PC-3 (cell line): ENCODE results near the gene SIPA1L3. TPM values are rescaled to one million over a fixed set of nuclear protein-coding genes. Genes with fewer than 3 reads are reported as not detected.

Source experiments
- ATAC-seq: fragments of 200-7000 bp; cut with Tn5 transposase; 2 replicates; pipeline ENCODE4 v1.9.1; 2020; ENCODE audit warnings: mild to moderate bottlenecking, moderate library complexity
- BruUV-seq: library from RNA; stranded (reverse); fragments of 400-500 nt; replicated peaks from 2 replicates; lab custom pipeline; 2021; lab: Mats Ljungman, UMichigan
- CTCF ChIA-PET: fragments of 300-600 bp; sonication (Branson Sonifier 250); formaldehyde crosslinking; loops from one replicate; lab custom pipeline; 2022; ENCODE audit warnings: antibody characterized with exemption; lab: Charles Lee
- POLR2A ChIA-PET: fragments of 300-600 bp; sonication (Branson Sonifier 250); formaldehyde crosslinking; loops from one replicate; lab custom pipeline; 2022; ENCODE audit warnings: antibody characterized with exemption; ENCODE audit not compliant: unreplicated experiment; lab: Charles Lee
- DNase-seq: peaks from one replicate; pipeline ENCODE4 v3.0.0-alpha.2; 2015
- H2AFZ ChIP-seq: fragments of 300-600 bp; sonication (generic); 2 replicates; pipeline ENCODE4 v1.6.0; 2016; ENCODE audit warnings: antibody characterized with exemption, low read length
- H3F3A ChIP-seq: fragments of 300-600 bp; sonication (generic); one replicate; pipeline ENCODE4 v1.6.0; 2017; ENCODE audit warnings: antibody characterized with exemption, low read length, control low read depth, mild to moderate bottlenecking; ENCODE audit not compliant: unreplicated experiment
- H3K27ac ChIP-seq: fragments of 300-600 bp; sonication (generic); 2 replicates; pipeline ENCODE4 v1.5.1; 2016; ENCODE audit warnings: mild to moderate bottlenecking, low read length
- H3K27me3 ChIP-seq: fragments of 300-600 bp; sonication (generic); 2 replicates; pipeline ENCODE4 v1.6.1; 2016; ENCODE audit warnings: low read length, mixed read lengths
- H3K36me3 ChIP-seq: fragments of 300-600 bp; sonication (generic); 2 replicates; pipeline ENCODE4 v1.6.1; 2016; ENCODE audit warnings: low read depth, mixed run types, low read length, mixed read lengths
- H3K4me1 ChIP-seq: fragments of 300-600 bp; sonication (generic); 2 replicates; pipeline ENCODE4 v1.5.1; 2016; ENCODE audit warnings: low read length; ENCODE audit not compliant: insufficient read depth
- H3K4me2 ChIP-seq: fragments of 300-600 bp; sonication (generic); 2 replicates; pipeline ENCODE4 v1.6.0; 2016; ENCODE audit warnings: low read length
- H3K4me3 ChIP-seq: fragments of 300-600 bp; sonication (generic); 2 replicates; pipeline ENCODE4 v1.5.1; 2016; ENCODE audit warnings: mild to moderate bottlenecking, low read length, mixed read lengths
- H3K79me2 ChIP-seq: fragments of 300-600 bp; sonication (generic); 2 replicates; pipeline ENCODE4 v1.6.1; 2017; ENCODE audit warnings: low read length, mixed read lengths
- H3K9ac ChIP-seq: fragments of 300-600 bp; sonication (generic); 2 replicates; pipeline ENCODE4 v1.6.0; 2016; ENCODE audit warnings: mild to moderate bottlenecking, low read length
- H3K9me2 ChIP-seq: fragments of 300-600 bp; sonication (generic); replicated peaks from 2 replicates; pipeline ENCODE4 v1.6.1; 2016; ENCODE audit warnings: mixed run types, low read length, mixed read lengths
- H3K9me3 ChIP-seq: fragments of 300-600 bp; sonication (generic); 2 replicates; pipeline ENCODE4 v1.6.1; 2016; ENCODE audit warnings: low read length, mixed read lengths
- H4K20me1 ChIP-seq: fragments of 300-600 bp; sonication (generic); 2 replicates; pipeline ENCODE4 v1.6.1; 2016; ENCODE audit warnings: low read length, mixed read lengths
- CTCF ChIP-seq: fragments of 300-600 bp; sonication (generic); conservative IDR thresholded peaks from 2 replicates; pipeline ENCODE4 v1.5.1; 2017; ENCODE audit warnings: antibody characterized with exemption, low read depth, mild to moderate bottlenecking, low read length
- EZH2 ChIP-seq: fragments of 300-600 bp; sonication (generic); IDR thresholded peaks from one replicate; pipeline ENCODE4 v1.6.1; 2017; ENCODE audit warnings: antibody characterized with exemption, mild to moderate bottlenecking, low read length; ENCODE audit not compliant: unreplicated experiment
- EZH2phosphoT487 ChIP-seq: fragments of 300-600 bp; sonication (generic); IDR thresholded peaks from 2 replicates; pipeline ENCODE4 v1.6.1; 2018; ENCODE audit warnings: mild to moderate bottlenecking, antibody characterized with exemption, low read length, borderline replicate concordance
- intact Hi-C: fragments of 100-400 bp; cut with micrococcal nuclease; formaldehyde crosslinking; loops from 2 replicates; pipeline ENCODE4 v1.9.0; 2023
- total RNA-seq: library from RNA; depleted of rRNA; stranded (reverse); fragments of >200 nt; gene quantifications from 2 replicates; pipeline ENCODE4 v1.2.3, GENCODE V29; 2014

Gene SIPA1L3
- total RNA-seq, 1 experiment from 2014 or later: 38.7 TPM

GRCh38 chr19:37954421-37954874, 47.4 kb downstream of the SIPA1L3 start:
- Histone ChIP-seq H3K4me2 (0 out of 2 replicates have a peak overlapping the region, but pooled peaks have one; percentile 32), H2AFZ (no peak overlapping the region), H3K27me3 (no peaks in the 10 kb centered on the region), H3K4me1 (peaks cover 26% of the 10 kb centered on the region), H3F3A (peaks cover 4% of the 10 kb centered on the region), H3K9me3 (no peaks in the 10 kb centered on the region), H3K79me2 (peaks cover 97% of the 10 kb centered on the region), H3K4me3 (no peak overlapping the region), H3K9ac (0 out of 2 replicates have a peak overlapping the region, but pooled peaks have one; percentile 5), H3K36me3 (peaks cover 7% of the 10 kb centered on the region), H4K20me1 (peaks cover 7% of the 10 kb centered on the region; the same call in 1 of the 2 replicates), H3K9me2 (no peaks in the 10 kb centered on the region), H3K27ac (peak overlapping the region; percentile 53)
- no peak for TF ChIP-seq EZH2
- no TSS peak for BruUV-seq
- POLR2A ChIA-PET: interaction anchor here (0.5 to 1.1 kb wide), 3 partner anchors 22 to 434 kb away, joined by 3 read pairs; partner anchors contain the start of gene GGN
- no peak for DNase-seq
- intact Hi-C loops: no loop called here
- ATAC-seq: no peak
- CTCF ChIA-PET: no interaction called here

DNA sequence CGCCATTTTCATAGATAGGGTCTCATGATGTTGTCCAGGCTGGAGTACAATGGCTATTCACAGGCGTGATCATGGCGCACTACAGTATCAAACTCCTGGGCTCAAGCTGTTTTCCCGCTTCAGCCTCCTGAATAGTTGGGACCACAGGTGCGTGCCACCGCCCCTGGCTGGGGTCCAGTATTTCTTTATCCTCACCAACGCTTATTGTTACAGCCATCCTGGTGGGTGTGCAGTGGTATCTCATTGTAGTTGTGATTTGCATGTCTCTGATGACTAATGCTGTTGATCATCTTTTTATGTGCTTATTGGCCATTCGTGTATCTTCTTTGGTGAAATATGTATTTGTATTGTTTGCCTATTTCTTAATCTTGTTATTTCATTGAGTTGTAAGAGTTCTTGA, 49.0 kb downstream of the SIPA1L3 start:
- Histone ChIP-seq H2AFZ (no peak overlapping the region), H4K20me1 (peaks cover 7% of the 10 kb centered on the region; the same call in 1 of the 2 replicates), H3K4me1 (peaks cover 22% of the 10 kb centered on the region), H3F3A (peaks cover 4% of the 10 kb centered on the region), H3K9me3 (no peaks in the 10 kb centered on the region), H3K9me2 (no peaks in the 10 kb centered on the region), H3K79me2 (peaks cover 96% of the 10 kb centered on the region), H3K27me3 (no peaks in the 10 kb centered on the region), H3K36me3 (peaks cover 9% of the 10 kb centered on the region; the same call in 1 of the 2 replicates), H3K4me2 (no peak overlapping the region), H3K4me3 (no peak overlapping the region), H3K27ac (no peak overlapping the region), H3K9ac (no peak overlapping the region)
- ChIA-PET POLR2A (no interaction called here), CTCF (no interaction called here)
- intact Hi-C loops: no loop called here
- DNase-seq (no peak), ATAC-seq (no peak)
- BruUV-seq: no TSS peak
- no peak for TF ChIP-seq CTCF
- no peak for TF ChIP-seq EZH2phosphoT487
- no peak for TF ChIP-seq EZH2

DNA sequence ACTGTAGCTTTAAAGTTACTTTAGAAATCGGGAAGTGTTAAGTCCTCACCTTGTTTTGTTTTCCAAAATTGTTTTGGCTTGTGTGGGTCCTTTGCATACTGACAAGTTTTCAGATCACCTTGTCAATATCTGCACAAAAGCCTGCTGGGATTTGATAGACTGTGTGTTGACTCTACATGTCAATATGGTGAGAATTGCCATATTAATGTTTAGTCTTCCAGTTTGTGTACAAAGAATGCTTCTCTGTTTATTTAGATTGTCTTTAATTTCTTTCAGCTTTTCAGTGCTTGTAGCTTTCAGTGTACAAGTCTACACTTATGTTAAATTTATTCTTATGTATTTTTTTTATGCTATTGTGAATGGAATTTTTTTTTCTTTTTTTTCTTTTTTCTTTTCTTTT, 50.2 kb downstream of the SIPA1L3 start:
- BruUV-seq: no TSS peak
- Histone ChIP-seq H3K79me2 (peaks cover 95% of the 10 kb centered on the region), H3K36me3 (peaks cover 9% of the 10 kb centered on the region; the same call in 1 of the 2 replicates), H3K9ac (no peak overlapping the region), H3F3A (peaks cover 4% of the 10 kb centered on the region), H2AFZ (no peak overlapping the region), H3K27ac (no peak overlapping the region), H4K20me1 (peaks cover 7% of the 10 kb centered on the region; the same call in 1 of the 2 replicates), H3K9me2 (no peaks in the 10 kb centered on the region), H3K9me3 (no peaks in the 10 kb centered on the region), H3K27me3 (no peaks in the 10 kb centered on the region), H3K4me2 (no peak overlapping the region), H3K4me3 (no peak overlapping the region), H3K4me1 (peaks cover 24% of the 10 kb centered on the region)
- CTCF ChIA-PET: no interaction called here
- TF ChIP-seq EZH2phosphoT487 (no peak), EZH2 (no peak), CTCF (no peak)
- ATAC-seq (no peak), DNase-seq (no peak)
- intact Hi-C loops: no loop called here
- POLR2A ChIA-PET: no interaction called here
